Activated CD8-positive, alpha-beta memory T cell treated with anti-CD3 and anti-CD28 coated beads, Interleukin-2, amount 50 U/mL, for 4 hours (primary cell): ENCODE data around the gene ZDHHC4.
"Not testable (repeated sequence)": the region's sequence is repeated elsewhere in the genome, so short reads cannot be mapped to it uniquely, and the experiment has no call there.

Source experiments
- DNase-seq: peaks from one replicate; pipeline ENCODE4 v3.0.0-alpha.2; 2020

Gene ZDHHC4

GRCh38 chr7:6563936-6564770 is 13.1 kb upstream of the ZDHHC4 start:
- DNase-seq, result no peak

- DNase-seq, result no peak
These were observed 11.6 kb upstream of the ZDHHC4 start for GRCh38 chr7:6565655-6566054.

- DNase-seq, result no peak
These were observed 9.4 kb upstream of the ZDHHC4 start for GRCh38 chr7:6567886-6568285.

GRCh38 chr7:6571160-6571779 is 6.0 kb upstream of the ZDHHC4 start:
- no peak for DNase-seq

- DNase-seq, result no peak
These were observed 1.8 kb upstream of the ZDHHC4 start for GRCh38 chr7:6575281-6576023.

- no peak for DNase-seq
These were observed 1.0 kb upstream of the ZDHHC4 start for GRCh38 chr7:6576024-6576866.

- not testable (repeated sequence) for DNase-seq
These were observed 336 bp upstream of the ZDHHC4 start for GRCh38 chr7:6576867-6577368.

- no peak for DNase-seq
These were observed 1.1 kb downstream of the ZDHHC4 start for GRCh38 chr7:6578114-6579084.

- no peak for DNase-seq
These were observed 2.2 kb downstream of the ZDHHC4 start for GRCh38 chr7:6579446-6579845.

- not testable (repeated sequence) for DNase-seq
These were observed 8.6 kb downstream of the ZDHHC4 start for GRCh38 chr7:6585746-6586432.

- no peak for DNase-seq
These were observed 11.3 kb downstream of the ZDHHC4 start for GRCh38 chr7:6588566-6588965.

GRCh38 chr7:6589151-6589828 is 12.0 kb downstream of the ZDHHC4 start:
- DNase-seq, result no peak

- peak; percentile 81 for DNase-seq
These were observed 12.8 kb downstream of the ZDHHC4 start, which contains the start of gene INTS15 for GRCh38 chr7:6589829-6590644. Gene INTS15 (plus strand): TSS chr7:6590021. CDS start chr7:6590284, 263 bp downstream.

- no peak for DNase-seq
These were observed 13.4 kb downstream of the ZDHHC4 start for GRCh38 chr7:6590645-6591110.

GRCh38 chr7:6600093-6600492 is 22.8 kb downstream of the ZDHHC4 start:
- DNase-seq, result no peak

- no peak for DNase-seq
These were observed 27.2 kb downstream of the ZDHHC4 start for GRCh38 chr7:6604458-6604857.

GRCh38 chr7:6606866-6607583 is 29.8 kb downstream of the ZDHHC4 start:
- DNase-seq, result no peak

- no peak for DNase-seq
These were observed 30.4 kb downstream of the ZDHHC4 start for GRCh38 chr7:6607651-6608051.
